Transverse colon (tissue), 4 donors: ENCODE data around the gene ARPC5L.

Experiments used
- POLR2AphosphoS5 ChIP-seq, 3 donors: sonication (generic); formaldehyde crosslinking; IDR thresholded peaks; one replicate each; pipeline ENCODE4 v1.6.1; 2016; ENCODE audit warnings: antibody characterized with exemption in 3 of 3
- TF ChIP-seq, protein P1 (sequence below), 5 experiments: fragments of 200-600 bp in 3 of 5; fragments of 450-650 bp in 2 of 5; sonication (generic) in 3 of 5; IDR thresholded peaks; 1 replicate in 2 of 5; 2 replicates in 3 of 5; pipeline ENCODE4 v1.5.1; 2016 to 2017; ENCODE audit warnings: antibody characterized with exemption in 5 of 5, inconsistent platforms in 3 of 5, mild to moderate bottlenecking in 2 of 5, moderate library complexity in 1 of 5

DNA sequence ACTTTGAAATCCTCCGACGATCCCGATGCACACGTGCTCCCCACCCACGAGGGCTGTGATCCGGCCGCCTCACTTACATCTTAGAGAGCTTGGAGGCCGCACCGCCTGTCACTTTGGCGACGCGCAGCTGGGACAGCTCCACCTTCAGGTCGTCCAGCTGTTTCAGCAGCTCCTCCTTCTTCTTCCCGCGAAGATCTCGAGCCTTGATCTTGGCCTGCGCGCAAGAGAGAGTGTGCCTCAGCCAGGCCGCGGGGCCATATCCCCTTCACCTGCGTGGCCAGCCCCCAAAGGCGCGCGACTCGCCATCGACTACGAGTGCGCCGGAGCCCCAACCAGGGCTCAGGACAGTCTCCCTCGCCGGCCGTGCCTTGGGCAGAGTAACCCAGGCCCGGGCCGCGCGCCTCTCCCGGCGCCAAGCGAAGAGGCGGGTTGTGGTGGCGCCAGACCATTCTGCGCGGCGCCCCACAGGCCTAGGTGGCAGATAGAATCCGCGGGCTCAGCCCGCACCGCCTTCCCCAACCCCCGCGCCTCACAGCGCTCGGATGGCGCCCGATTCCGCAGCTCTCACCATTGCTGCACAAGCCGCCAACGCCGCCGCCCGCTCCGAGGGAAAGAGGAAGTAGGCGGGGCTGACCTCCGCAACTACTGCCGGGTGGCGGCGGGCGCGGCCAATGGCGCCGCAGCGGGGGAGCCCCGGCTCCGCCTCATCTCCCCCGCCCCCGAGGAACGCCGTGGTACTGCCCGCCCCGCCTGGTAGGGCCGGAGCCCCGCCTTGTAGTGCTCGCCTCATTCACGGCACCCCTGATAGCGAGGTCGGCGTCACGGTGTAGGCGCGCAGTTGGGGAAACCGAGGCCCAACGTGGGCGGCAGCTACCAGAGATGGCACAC, at the start of gene ARPC5L, which contains the start of gene RPL35:
- peak; percentile 91 to 97 (median 93) for TF ChIP-seq POLR2AphosphoS5 (IDR thresholded peaks at IDR 0.05)
- TF ChIP-seq, protein P1, sequence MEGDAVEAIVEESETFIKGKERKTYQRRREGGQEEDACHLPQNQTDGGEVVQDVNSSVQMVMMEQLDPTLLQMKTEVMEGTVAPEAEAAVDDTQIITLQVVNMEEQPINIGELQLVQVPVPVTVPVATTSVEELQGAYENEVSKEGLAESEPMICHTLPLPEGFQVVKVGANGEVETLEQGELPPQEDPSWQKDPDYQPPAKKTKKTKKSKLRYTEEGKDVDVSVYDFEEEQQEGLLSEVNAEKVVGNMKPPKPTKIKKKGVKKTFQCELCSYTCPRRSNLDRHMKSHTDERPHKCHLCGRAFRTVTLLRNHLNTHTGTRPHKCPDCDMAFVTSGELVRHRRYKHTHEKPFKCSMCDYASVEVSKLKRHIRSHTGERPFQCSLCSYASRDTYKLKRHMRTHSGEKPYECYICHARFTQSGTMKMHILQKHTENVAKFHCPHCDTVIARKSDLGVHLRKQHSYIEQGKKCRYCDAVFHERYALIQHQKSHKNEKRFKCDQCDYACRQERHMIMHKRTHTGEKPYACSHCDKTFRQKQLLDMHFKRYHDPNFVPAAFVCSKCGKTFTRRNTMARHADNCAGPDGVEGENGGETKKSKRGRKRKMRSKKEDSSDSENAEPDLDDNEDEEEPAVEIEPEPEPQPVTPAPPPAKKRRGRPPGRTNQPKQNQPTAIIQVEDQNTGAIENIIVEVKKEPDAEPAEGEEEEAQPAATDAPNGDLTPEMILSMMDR (IDR thresholded peaks at IDR 0.05), result peak in 4 of 5 experiments; percentile 20 to 38 (median 22)
